ENCODE data around the gene C17orf50.

Gene C17orf50

GRCh38 chr17:35760587-35760986 lies at the start of gene C17orf50:
TSS of gene C17orf50 (plus strand) at chr17:35760887. CDS start at chr17:35760942, 55 bp downstream.
- DNase-seq (ENCODE audit: low read depth in 1 of 2, low spot score in 1 of 2), result no peak

- DNase-seq (ENCODE audit: low read depth in 1 of 2, low spot score in 1 of 2), result no peak
Measured at GRCh38 chr17:35710950-35711349, 49.7 kb upstream of the C17orf50 start.

- no peak for DNase-seq (ENCODE audit: low read depth in 1 of 2, low spot score in 1 of 2)
Measured at GRCh38 chr17:35713069-35713728, 47.5 kb upstream of the C17orf50 start.

GRCh38 chr17:35714988-35715387 lies 45.7 kb upstream of the C17orf50 start:
- no peak for DNase-seq (ENCODE audit: low read depth in 1 of 2, low spot score in 1 of 2)

- no peak for DNase-seq (ENCODE audit: low read depth in 1 of 2, low spot score in 1 of 2)
Measured at GRCh38 chr17:35715416-35715815, 45.3 kb upstream of the C17orf50 start.

GRCh38 chr17:35716173-35716572 lies 44.5 kb upstream of the C17orf50 start:
- no peak for DNase-seq (ENCODE audit: low read depth in 1 of 2, low spot score in 1 of 2)

- DNase-seq (ENCODE audit: low read depth in 1 of 2, low spot score in 1 of 2), result no peak
Measured at GRCh38 chr17:35716897-35717465, 43.7 kb upstream of the C17orf50 start.

GRCh38 chr17:35717475-35717874 lies 43.2 kb upstream of the C17orf50 start:
- no peak for DNase-seq (ENCODE audit: low read depth in 1 of 2, low spot score in 1 of 2)

- DNase-seq (ENCODE audit: low read depth in 1 of 2, low spot score in 1 of 2), result no peak
Measured at GRCh38 chr17:35723735-35724134, 37.0 kb upstream of the C17orf50 start.

- no peak for DNase-seq (ENCODE audit: low read depth in 1 of 2, low spot score in 1 of 2)
Measured at GRCh38 chr17:35725058-35725457, 35.6 kb upstream of the C17orf50 start.

GRCh38 chr17:35725802-35726126 lies 34.9 kb upstream of the C17orf50 start:
- DNase-seq (ENCODE audit: low read depth in 1 of 2, low spot score in 1 of 2), result no peak

- no peak for DNase-seq (ENCODE audit: low read depth in 1 of 2, low spot score in 1 of 2)
Measured at GRCh38 chr17:35726127-35726952, 34.3 kb upstream of the C17orf50 start.

GRCh38 chr17:35726953-35727460 lies 33.7 kb upstream of the C17orf50 start:
- DNase-seq (ENCODE audit: low read depth in 1 of 2, low spot score in 1 of 2), result no peak

GRCh38 chr17:35727635-35728034 lies 33.1 kb upstream of the C17orf50 start:
- no peak for DNase-seq (ENCODE audit: low read depth in 1 of 2, low spot score in 1 of 2)

GRCh38 chr17:35728551-35728950 lies 32.1 kb upstream of the C17orf50 start:
- no peak for DNase-seq (ENCODE audit: low read depth in 1 of 2, low spot score in 1 of 2)

- DNase-seq (ENCODE audit: low read depth in 1 of 2, low spot score in 1 of 2), result no peak
Measured at GRCh38 chr17:35729405-35729833, 31.3 kb upstream of the C17orf50 start.

GRCh38 chr17:35730400-35731005 lies 30.2 kb upstream of the C17orf50 start:
- no peak for DNase-seq (ENCODE audit: low read depth in 1 of 2, low spot score in 1 of 2)

GRCh38 chr17:35731239-35731916 lies 29.3 kb upstream of the C17orf50 start, which contains the start of gene RASL10B:
TSS of gene RASL10B (plus strand) at chr17:35731639. CDS start at chr17:35735185, 3,546 bp downstream.
- peak in 1 of 2 donors; percentile 19 for DNase-seq (ENCODE audit: low read depth in 1 of 2, low spot score in 1 of 2)

GRCh38 chr17:35731917-35732805 lies 28.5 kb upstream of the C17orf50 start:
- no peak for DNase-seq (ENCODE audit: low read depth in 1 of 2, low spot score in 1 of 2)

- DNase-seq (ENCODE audit: low read depth in 1 of 2, low spot score in 1 of 2), result no peak
Measured at GRCh38 chr17:35732806-35733136, 27.9 kb upstream of the C17orf50 start.
